MCF 10A (cell line): ENCODE results near the gene NR0B2. TPM values are rescaled to one million over a fixed set of nuclear protein-coding genes. Genes with fewer than 3 reads are reported as not detected.

Source experiments
- Bru-seq: library from RNA; stranded (reverse); fragments of 400-500 nt; gene quantifications from one replicate; lab custom pipeline; 2021; lab: Mats Ljungman, UMichigan
- BruChase-seq, 2 experiments: library from RNA; stranded (reverse); fragments of 400-500 nt; gene quantifications; one replicate each; lab custom pipeline; 2021; lab: Mats Ljungman, UMichigan
- BruUV-seq: library from RNA; stranded (reverse); fragments of 400-500 nt; replicated peaks from 2 replicates; lab custom pipeline; 2021; lab: Mats Ljungman, UMichigan
- CTCF ChIA-PET: fragments of 300-600 bp; sonication (Branson Sonifier 250); formaldehyde crosslinking; extraction: SDS; loops from one replicate; lab custom pipeline; 2021; ENCODE audit warnings: antibody characterized with exemption, inconsistent platforms; lab: Yijun Ruan, JAX
- POLR2A ChIA-PET: fragments of 300-600, 350-650 bp; sonication (Branson Sonifier 250); formaldehyde crosslinking; extraction: SDS; loops from one replicate; lab custom pipeline; 2020; ENCODE audit warnings: antibody characterized with exemption, inconsistent platforms; lab: Yijun Ruan, JAX
- DNase-seq: peaks from one replicate; pipeline ENCODE4 v3.0.0-alpha.2; 2018; ENCODE audit not compliant: unreplicated experiment
- H3K27ac Mint-ChIP-seq: one replicate; pipeline ENCODE4 v1.8.0; 2022; ENCODE audit warnings: mild to moderate bottlenecking, low read depth, mixed read lengths; ENCODE audit not compliant: unreplicated experiment
- H3K27me3 Mint-ChIP-seq: one replicate; pipeline ENCODE4 v1.8.0; 2022; ENCODE audit warnings: mixed read lengths; ENCODE audit not compliant: insufficient read depth, unreplicated experiment
- H3K36me3 Mint-ChIP-seq: one replicate; pipeline ENCODE4 v1.8.0; 2022; ENCODE audit warnings: mild to moderate bottlenecking, moderate library complexity, mixed read lengths; ENCODE audit not compliant: insufficient read depth, unreplicated experiment
- H3K4me1 Mint-ChIP-seq: one replicate; pipeline ENCODE4 v1.8.0; 2022; ENCODE audit warnings: mixed read lengths; ENCODE audit not compliant: insufficient read depth, unreplicated experiment
- H3K4me3 Mint-ChIP-seq: one replicate; pipeline ENCODE4 v1.8.0; 2022; ENCODE audit warnings: mild to moderate bottlenecking, moderate library complexity, mixed read lengths; ENCODE audit not compliant: unreplicated experiment
- H3K9me3 Mint-ChIP-seq: one replicate; pipeline ENCODE4 v1.8.0; 2022; ENCODE audit warnings: mixed read lengths; ENCODE audit not compliant: unreplicated experiment
- intact Hi-C: fragments of 100-400 bp; cut with micrococcal nuclease; formaldehyde crosslinking; loops from 2 replicates; pipeline ENCODE4 v1.14.1; 2022
- long read RNA-seq: library from polyadenylated mRNA; stranded (forward); transcript quantifications from one replicate; pipeline ENCODE4 v2.0.0, GENCODE V29; 2022
- total RNA-seq: library from RNA; stranded (reverse); gene quantifications from 2 replicates; pipeline ENCODE4 v1.2.3, GENCODE V29; 2022
- TF ChIP-seq, protein P1 (sequence below): fragments of 200-600 bp; IDR thresholded peaks from one replicate; pipeline ENCODE4 v1.8.0; 2022; ENCODE audit warnings: antibody characterized with exemption, mild to moderate bottlenecking; ENCODE audit not compliant: unreplicated experiment

The NR0B2 gene
- total RNA-seq (not detected in 2 replicates), Bru-seq, nascent RNA (not detected), BruChase-seq, experiment 1, labeled RNA remaining after a 6-hour chase (not detected), BruChase-seq, experiment 2, labeled RNA remaining after a 2-hour chase (not detected)
- long read RNA-seq: 0 reads

GRCh38 chr1:26913754-26914619, at the start of gene NR0B2:
Gene NR0B2, minus strand, starts transcription at chr1:26913975. Its CDS starts 35 bp downstream, at chr1:26913940.
- intact Hi-C loops: no loop called here
- Mint-ChIP-seq H3K27me3 (no peaks in the 10 kb centered on the region), H3K4me3 (no peak within 1 kb of the TSS), H3K9me3 (no peaks in the 10 kb centered on the region), H3K4me1 (no peaks in the 10 kb centered on the region), H3K27ac (no peak within 1 kb of the TSS), H3K36me3 (no peaks in the 10 kb centered on the region)
- ChIA-PET CTCF (interaction anchor here (0.6 to 0.7 kb wide), 2 partner anchors 33 to 84 kb away, joined by 3 read pairs; no protein-coding TSS in a partner anchor), POLR2A (interaction anchor here (1.3 to 2.5 kb wide), 2 partner anchors 7 to 13 kb away, joined by 7 to 12 read pairs; partner anchors contain the start of genes GPATCH3 and NUDC)
- BruUV-seq: no TSS peak
- TF ChIP-seq, protein P1, sequence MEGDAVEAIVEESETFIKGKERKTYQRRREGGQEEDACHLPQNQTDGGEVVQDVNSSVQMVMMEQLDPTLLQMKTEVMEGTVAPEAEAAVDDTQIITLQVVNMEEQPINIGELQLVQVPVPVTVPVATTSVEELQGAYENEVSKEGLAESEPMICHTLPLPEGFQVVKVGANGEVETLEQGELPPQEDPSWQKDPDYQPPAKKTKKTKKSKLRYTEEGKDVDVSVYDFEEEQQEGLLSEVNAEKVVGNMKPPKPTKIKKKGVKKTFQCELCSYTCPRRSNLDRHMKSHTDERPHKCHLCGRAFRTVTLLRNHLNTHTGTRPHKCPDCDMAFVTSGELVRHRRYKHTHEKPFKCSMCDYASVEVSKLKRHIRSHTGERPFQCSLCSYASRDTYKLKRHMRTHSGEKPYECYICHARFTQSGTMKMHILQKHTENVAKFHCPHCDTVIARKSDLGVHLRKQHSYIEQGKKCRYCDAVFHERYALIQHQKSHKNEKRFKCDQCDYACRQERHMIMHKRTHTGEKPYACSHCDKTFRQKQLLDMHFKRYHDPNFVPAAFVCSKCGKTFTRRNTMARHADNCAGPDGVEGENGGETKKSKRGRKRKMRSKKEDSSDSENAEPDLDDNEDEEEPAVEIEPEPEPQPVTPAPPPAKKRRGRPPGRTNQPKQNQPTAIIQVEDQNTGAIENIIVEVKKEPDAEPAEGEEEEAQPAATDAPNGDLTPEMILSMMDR: no peak
- DNase-seq: no peak

DNA sequence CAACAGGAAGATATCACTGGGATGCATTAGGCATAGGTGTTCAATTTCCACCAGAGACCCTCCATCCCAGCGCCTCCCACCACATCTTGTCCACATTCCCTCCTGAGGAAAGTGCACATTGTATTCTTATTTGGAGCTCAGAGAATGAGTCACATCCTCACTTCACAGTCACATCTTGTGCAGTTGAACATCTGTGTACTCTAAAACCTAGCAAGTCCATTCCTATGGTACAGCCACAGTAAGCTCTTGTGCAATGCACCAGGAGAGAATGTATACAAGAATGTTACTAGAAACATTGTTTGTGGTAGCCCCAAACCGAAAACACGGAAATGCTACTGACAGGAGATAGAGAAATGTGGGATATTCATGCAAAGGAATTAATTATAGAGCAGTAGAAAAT, 48.1 kb upstream of the NR0B2 start:
- Mint-ChIP-seq H3K36me3 (peaks cover 7% of the 10 kb centered on the region), H3K4me3 (peak overlapping the region; percentile 91), H3K27me3 (no peaks in the 10 kb centered on the region), H3K27ac (peak overlapping the region; percentile 85), H3K4me1 (peaks cover 41% of the 10 kb centered on the region), H3K9me3 (no peaks in the 10 kb centered on the region)
- DNase-seq: peak; percentile 90
- intact Hi-C loops: no loop called here
- ChIA-PET CTCF (interaction anchor here (0.7 to 1.2 kb wide), 3 partner anchors 15 to 1070 kb away, joined by 3 read pairs; no protein-coding TSS in a partner anchor), POLR2A (interaction anchor here (0.9 to 5.7 kb wide), 19 partner anchors 12 to 460 kb away, joined by 3 to 160 read pairs (median 6); partner anchors contain the start of genes GPATCH3, GPN2, NUDC and SFN)
- no TSS peak for BruUV-seq
- TF ChIP-seq, protein P1: no peak

DNA sequence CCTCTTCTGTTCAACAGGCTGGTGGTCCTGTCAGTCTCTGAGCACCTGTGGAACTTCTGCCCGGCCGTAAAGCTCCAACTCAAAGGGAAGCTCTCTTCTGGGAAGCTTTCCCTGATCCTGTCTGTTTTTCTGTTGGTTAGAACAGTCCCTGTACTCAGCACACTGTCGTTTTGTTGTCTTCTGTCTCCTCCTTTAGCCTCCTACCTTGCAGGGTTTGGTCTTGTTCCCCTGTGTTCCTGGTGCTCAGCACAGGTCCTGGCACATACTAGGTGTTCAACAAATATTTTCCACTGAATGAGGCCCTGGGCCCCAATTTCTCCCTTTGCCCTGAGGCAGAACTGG, 46.8 kb upstream of the NR0B2 start:
- H3K27me3 Mint-ChIP-seq: no peaks in the 10 kb centered on the region
- no TSS peak for BruUV-seq
- H3K4me3 Mint-ChIP-seq: peak overlapping the region; percentile 91
- intact Hi-C loops: no loop called here
- no peaks in the 10 kb centered on the region for H3K9me3 Mint-ChIP-seq
- TF ChIP-seq, protein P1: no peak
- no peak for DNase-seq
- ChIA-PET CTCF (interaction anchor here (0.6 to 1.2 kb wide), 8 partner anchors 35 to 712 kb away, joined by 3 to 5 read pairs (median 3); no protein-coding TSS in a partner anchor), POLR2A (interaction anchor here (0.7 to 5.7 kb wide), 24 partner anchors 9 to 1753 kb away, joined by 3 to 160 read pairs (median 5); partner anchors contain the start of genes GPATCH3, GPN2, NUDC and TENT5B)
- peaks cover 36% of the 10 kb centered on the region for H3K4me1 Mint-ChIP-seq
- peaks cover 10% of the 10 kb centered on the region for H3K36me3 Mint-ChIP-seq
- peak overlapping the region; percentile 85 for H3K27ac Mint-ChIP-seq
